SK-N-DZ (cell line): ENCODE data around the gene SUSD2.
"Not testable (repeated sequence)": the region's sequence is repeated elsewhere in the genome, so short reads cannot be mapped to it uniquely, and the experiment has no call there.

Source experiments
- DNase-seq: peaks from one replicate; pipeline ENCODE4 v3.0.0-alpha.2; 2015; ENCODE audit warnings: low spot score

The SUSD2 gene

GRCh38 chr22:24176630-24177029 is 4.7 kb upstream of the SUSD2 start:
- no peak for DNase-seq

GRCh38 chr22:24177045-24177444 is 4.2 kb upstream of the SUSD2 start:
- no peak for DNase-seq

- DNase-seq, result no peak
These were observed 3.8 kb upstream of the SUSD2 start for GRCh38 chr22:24177456-24177855.

GRCh38 chr22:24178021-24178431 is 3.3 kb upstream of the SUSD2 start:
- no peak for DNase-seq

- peak; percentile 55 for DNase-seq
These were observed 2.5 kb upstream of the SUSD2 start for GRCh38 chr22:24178502-24179440.

GRCh38 chr22:24179478-24180210 is 1.6 kb upstream of the SUSD2 start:
- no peak for DNase-seq

GRCh38 chr22:24180316-24181087 is 785 bp upstream of the SUSD2 start:
- no peak for DNase-seq

GRCh38 chr22:24181996-24182899 is 961 bp downstream of the SUSD2 start:
- DNase-seq, result peak; percentile 45

- DNase-seq, result not testable (repeated sequence)
These were observed 1.6 kb downstream of the SUSD2 start for GRCh38 chr22:24182900-24183246.

GRCh38 chr22:24183321-24184031 is 2.2 kb downstream of the SUSD2 start:
- no peak for DNase-seq

- DNase-seq, result no peak
These were observed 2.9 kb downstream of the SUSD2 start for GRCh38 chr22:24184057-24184798.

- DNase-seq, result no peak
These were observed 3.8 kb downstream of the SUSD2 start for GRCh38 chr22:24185001-24185500.

GRCh38 chr22:24185501-24186351 is 4.4 kb downstream of the SUSD2 start:
- no peak for DNase-seq

GRCh38 chr22:24186352-24186740 is 5.1 kb downstream of the SUSD2 start:
- DNase-seq, result no peak

GRCh38 chr22:24186892-24187670 is 5.8 kb downstream of the SUSD2 start:
- DNase-seq, result no peak

GRCh38 chr22:24187731-24188644 is 6.7 kb downstream of the SUSD2 start:
- DNase-seq, result peak; percentile 0
